Calu3 (cell line): ENCODE data around the gene PAK5. TPM values are rescaled to one million over a fixed set of nuclear protein-coding genes. Genes with fewer than 3 reads are reported as not detected.

ENCODE experiments used
- BruUV-seq: library from RNA; stranded (reverse); fragments of 400-500 nt; replicated peaks from 2 replicates; lab custom pipeline; 2021; lab: Mats Ljungman, UMichigan
- CTCF ChIA-PET: fragments of 300-600 bp; sonication (Branson Sonifier 250); formaldehyde crosslinking; loops from one replicate; lab custom pipeline; 2022; ENCODE audit warnings: antibody characterized with exemption; lab: Charles Lee
- DNase-seq: peaks from one replicate; pipeline ENCODE4 v3.0.0; 2022
- H3K27ac Mint-ChIP-seq: one replicate; pipeline ENCODE4 v1.8.0; 2022; ENCODE audit warnings: mixed read lengths; ENCODE audit not compliant: unreplicated experiment
- H3K27me3 Mint-ChIP-seq: one replicate; pipeline ENCODE4 v1.8.0; 2022; ENCODE audit warnings: mixed read lengths; ENCODE audit not compliant: unreplicated experiment
- H3K36me3 Mint-ChIP-seq: one replicate; pipeline ENCODE4 v1.8.0; 2022; ENCODE audit warnings: mild to moderate bottlenecking, moderate library complexity, mixed read lengths; ENCODE audit not compliant: insufficient read depth, unreplicated experiment
- H3K4me1 Mint-ChIP-seq: one replicate; pipeline ENCODE4 v1.8.0; 2022; ENCODE audit warnings: mild to moderate bottlenecking, low read depth, mixed read lengths; ENCODE audit not compliant: unreplicated experiment
- H3K4me3 Mint-ChIP-seq: one replicate; pipeline ENCODE4 v1.8.0; 2022; ENCODE audit warnings: mild to moderate bottlenecking, low read depth, moderate library complexity, mixed read lengths; ENCODE audit not compliant: unreplicated experiment
- H3K9me3 Mint-ChIP-seq: one replicate; pipeline ENCODE4 v1.8.0; 2022; ENCODE audit warnings: low read depth, mixed read lengths; ENCODE audit not compliant: unreplicated experiment
- CTCF ChIP-seq: fragments of 200-600 bp; IDR thresholded peaks from one replicate; pipeline ENCODE4 v1.8.0; 2022; ENCODE audit warnings: antibody characterized with exemption; ENCODE audit not compliant: unreplicated experiment
- intact Hi-C: fragments of 100-400 bp; cut with micrococcal nuclease; formaldehyde crosslinking; loops from one replicate; pipeline ENCODE4 v1.10.0; 2022; ENCODE audit not compliant: unreplicated experiment
- total RNA-seq: library from RNA; stranded (reverse); gene quantifications from 2 replicates; pipeline ENCODE4 v1.2.3, GENCODE V29; 2022

PAK5 gene
- total RNA-seq, 1 experiment from 2014 or later = not detected

GRCh38 chr20:9686001-9686400 is 152.9 kb downstream of the PAK5 start:
- Mint-ChIP-seq H3K36me3 (no peaks in the 10 kb centered on the region), H3K4me3 (no peak overlapping the region), H3K9me3 (no peaks in the 10 kb centered on the region), H3K4me1 (no peaks in the 10 kb centered on the region), H3K27ac (no peak overlapping the region), H3K27me3 (peaks cover 30% of the 10 kb centered on the region)
- DNase-seq = no peak
- CTCF ChIA-PET = no interaction called here
- intact Hi-C loops = no loop called here
- TF ChIP-seq CTCF = no peak
- BruUV-seq = no TSS peak

- H3K4me3 Mint-ChIP-seq = no peak overlapping the region
- no peak for TF ChIP-seq CTCF
- no peaks in the 10 kb centered on the region for H3K9me3 Mint-ChIP-seq
- intact Hi-C loops = no loop called here
- H3K36me3 Mint-ChIP-seq = no peaks in the 10 kb centered on the region
- H3K4me1 Mint-ChIP-seq = no peaks in the 10 kb centered on the region
- CTCF ChIA-PET = no interaction called here
- BruUV-seq = no TSS peak
- peaks cover 30% of the 10 kb centered on the region for H3K27me3 Mint-ChIP-seq
- no peak for DNase-seq
- no peak overlapping the region for H3K27ac Mint-ChIP-seq
These were observed 153.9 kb downstream of the PAK5 start for GRCh38 chr20:9685011-9685410.

- H3K27ac Mint-ChIP-seq = no peak overlapping the region
- H3K4me3 Mint-ChIP-seq = no peak overlapping the region
- no peaks in the 10 kb centered on the region for H3K4me1 Mint-ChIP-seq
- CTCF ChIA-PET = no interaction called here
- no peak for DNase-seq
- no peaks in the 10 kb centered on the region for H3K9me3 Mint-ChIP-seq
- BruUV-seq = no TSS peak
- intact Hi-C loops = no loop called here
- H3K36me3 Mint-ChIP-seq = no peaks in the 10 kb centered on the region
- H3K27me3 Mint-ChIP-seq = peaks cover 11% of the 10 kb centered on the region
- TF ChIP-seq CTCF = no peak
These were observed 161.7 kb downstream of the PAK5 start for GRCh38 chr20:9677100-9677623.

- no peak overlapping the region for H3K4me3 Mint-ChIP-seq
- CTCF ChIA-PET = no interaction called here
These were observed 165.9 kb downstream of the PAK5 start for GRCh38 chr20:9672981-9673380.

More at GRCh38 chr20:9672981-9673380, 165.9 kb downstream of the PAK5 start:
- Mint-ChIP-seq H3K36me3 (no peaks in the 10 kb centered on the region), H3K27me3 (no peaks in the 10 kb centered on the region), H3K4me1 (no peaks in the 10 kb centered on the region), H3K9me3 (no peaks in the 10 kb centered on the region), H3K27ac (no peak overlapping the region)
- TF ChIP-seq CTCF = no peak
- intact Hi-C loops = no loop called here
- BruUV-seq = no TSS peak
- no peak for DNase-seq
